ENCODE results near the gene SQSTM1. TPM values are rescaled to one million over a fixed set of nuclear protein-coding genes. Genes with fewer than 3 reads are reported as not detected.
"Not testable (repeated sequence)": the region's sequence is repeated elsewhere in the genome, so short reads cannot be mapped to it uniquely, and the experiment has no call there.

The SQSTM1 gene
- total RNA-seq, 1 experiment from 2014 or later: 1,203 TPM

DNA sequence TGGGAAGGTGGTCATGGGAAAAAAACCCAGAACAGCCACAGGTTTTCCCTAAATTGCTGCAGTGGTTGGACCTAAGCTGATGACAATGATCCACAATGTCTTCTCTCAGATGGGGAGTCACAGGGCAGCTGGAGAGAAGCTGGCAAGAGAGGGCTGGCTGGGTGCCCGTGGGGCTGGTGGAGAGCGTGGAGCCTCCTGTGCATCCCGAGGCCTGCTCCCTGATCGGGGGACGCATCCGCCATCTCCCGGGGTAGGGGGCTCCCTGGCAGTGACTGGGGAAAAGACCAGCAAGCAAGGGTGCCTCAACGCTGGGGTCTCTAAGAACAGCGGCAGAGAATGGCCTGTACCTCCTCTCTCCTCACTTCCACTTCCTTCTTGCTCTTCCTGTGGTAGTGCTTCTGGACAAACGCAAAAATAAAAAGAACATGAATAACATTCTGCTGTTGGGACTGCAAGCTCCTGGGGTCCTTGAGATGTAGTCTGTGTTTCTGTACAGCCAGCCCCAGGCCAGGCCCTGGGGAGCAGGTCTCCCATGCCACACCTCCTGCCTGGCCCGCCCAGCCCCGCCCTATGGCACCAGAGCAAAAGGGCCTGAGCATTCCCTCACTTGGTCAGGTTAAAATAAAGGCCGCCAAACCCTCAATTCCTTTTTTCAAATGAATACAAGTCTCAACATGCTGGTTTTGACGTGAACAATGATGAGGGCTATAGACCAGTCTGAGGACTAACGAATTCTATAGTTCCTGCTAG lies 45.0 kb downstream of the SQSTM1 start:
- in situ Hi-C loops (cut with HindIII; ENCODE audit: low pct_unique_long_range_greater_than_20kb, low sequenced_read_pairs): no loop called here
- DNase-seq (ENCODE audit: low read depth): no peak

DNA sequence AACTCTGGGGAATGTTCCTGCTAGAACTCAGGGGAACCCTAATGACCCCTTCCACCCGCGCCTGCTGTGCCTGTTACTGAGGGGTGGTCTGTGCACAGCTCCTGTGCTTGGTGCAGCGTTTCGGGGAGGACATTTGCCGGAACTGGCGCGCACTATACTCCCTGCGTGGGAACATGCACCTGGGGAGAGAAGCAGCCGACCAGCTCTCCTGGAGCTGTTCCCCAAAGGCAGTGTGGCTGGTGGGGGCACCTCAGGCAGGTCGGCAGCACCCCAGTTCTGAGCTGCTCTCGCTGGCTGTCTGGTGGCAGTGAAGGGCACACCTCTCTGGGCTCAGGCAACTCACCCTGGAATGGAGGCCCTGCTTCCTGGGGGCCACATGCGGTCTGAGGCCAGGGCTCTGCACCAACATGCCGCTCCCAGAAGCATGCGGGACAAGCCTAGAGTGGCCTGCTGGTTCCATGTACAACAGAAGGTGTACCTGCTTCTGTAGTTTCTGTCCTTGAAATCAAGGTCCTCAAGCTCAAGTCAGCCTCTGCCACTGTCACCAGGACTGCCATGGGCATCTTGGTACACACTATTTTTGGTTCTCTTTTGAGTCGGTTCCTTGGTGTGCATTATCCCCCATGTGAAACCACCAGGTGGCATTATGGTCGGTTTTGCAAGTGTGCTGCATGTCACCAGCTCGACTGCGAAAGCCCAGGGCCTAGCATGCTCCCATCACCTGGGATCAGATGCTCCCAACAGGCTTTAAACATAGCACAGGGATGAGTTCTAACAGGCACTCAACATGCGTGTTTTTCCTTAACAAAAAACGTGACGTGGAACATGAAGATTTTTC lies 45.8 kb downstream of the SQSTM1 start:
- in situ Hi-C loops (cut with HindIII; ENCODE audit: low pct_unique_long_range_greater_than_20kb, low sequenced_read_pairs): no loop called here
- no peak for DNase-seq (ENCODE audit: low read depth)

DNA sequence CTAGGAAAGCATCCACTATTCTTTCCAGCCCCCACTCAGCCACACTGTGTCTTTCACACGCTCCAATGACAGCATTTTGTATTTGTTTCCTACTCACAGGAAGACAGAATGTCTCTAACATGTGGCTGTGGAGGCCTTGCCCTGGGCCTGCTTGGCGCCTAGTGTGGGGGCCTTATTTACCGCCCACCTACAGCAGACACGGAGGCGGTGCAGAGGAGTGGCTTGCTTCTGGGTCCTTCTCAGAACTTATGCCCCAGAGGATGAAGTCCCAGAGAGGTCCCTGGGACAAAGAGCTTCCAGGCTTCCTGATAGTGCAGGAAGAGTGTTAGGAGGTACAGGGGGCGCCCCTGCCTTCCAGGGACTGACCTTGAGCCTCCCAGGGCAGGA lies 46.4 kb downstream of the SQSTM1 start:
- in situ Hi-C loops (cut with HindIII; ENCODE audit: low pct_unique_long_range_greater_than_20kb, low sequenced_read_pairs): no loop called here
- no peak for DNase-seq (ENCODE audit: low read depth)

DNA sequence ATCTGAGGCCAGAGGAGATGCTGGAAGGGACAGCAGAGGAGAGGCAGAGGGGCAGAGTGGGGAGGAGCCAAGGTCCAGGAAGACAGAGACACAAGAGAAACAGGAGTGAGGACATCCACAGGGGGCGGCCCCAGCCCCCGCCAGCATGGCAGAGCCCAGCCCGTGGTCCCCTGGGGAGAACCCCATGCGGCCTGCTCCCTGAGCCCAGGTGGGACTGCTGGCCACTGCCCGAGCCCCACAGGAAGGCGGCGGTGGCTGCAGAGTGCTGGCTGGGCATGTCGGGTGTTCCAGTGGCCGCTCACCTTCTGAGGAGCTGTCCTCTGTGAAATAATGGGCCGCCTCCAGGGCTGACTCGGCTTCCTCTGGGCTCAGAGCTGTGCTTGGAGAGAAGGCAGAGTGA lies 46.8 kb downstream of the SQSTM1 start:
- DNase-seq (ENCODE audit: low read depth): no peak
- in situ Hi-C loops (cut with HindIII; ENCODE audit: low pct_unique_long_range_greater_than_20kb, low sequenced_read_pairs): no loop called here

DNA sequence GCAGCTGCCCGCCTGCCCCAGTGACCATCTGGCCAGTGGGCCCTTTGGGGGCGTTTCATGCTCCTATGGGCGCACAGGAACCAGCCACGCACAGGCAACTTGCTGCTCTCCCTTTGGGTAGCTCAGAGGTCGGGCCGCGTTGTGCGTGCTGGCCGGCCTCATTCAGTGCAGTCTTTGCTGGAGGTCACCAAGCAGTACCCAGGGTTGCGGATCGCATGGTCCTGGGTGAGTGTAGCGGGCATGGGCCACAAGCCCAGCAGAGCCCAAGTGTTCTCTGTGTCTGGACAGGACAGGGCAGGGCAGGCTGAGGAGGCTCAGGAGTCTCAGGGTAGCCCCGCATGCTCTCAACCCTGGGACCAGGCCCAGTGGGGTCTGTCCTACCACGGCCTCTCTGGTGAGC lies 47.8 kb downstream of the SQSTM1 start:
- in situ Hi-C loops (cut with HindIII; ENCODE audit: low pct_unique_long_range_greater_than_20kb, low sequenced_read_pairs): no loop called here
- DNase-seq (ENCODE audit: low read depth): no peak

DNA sequence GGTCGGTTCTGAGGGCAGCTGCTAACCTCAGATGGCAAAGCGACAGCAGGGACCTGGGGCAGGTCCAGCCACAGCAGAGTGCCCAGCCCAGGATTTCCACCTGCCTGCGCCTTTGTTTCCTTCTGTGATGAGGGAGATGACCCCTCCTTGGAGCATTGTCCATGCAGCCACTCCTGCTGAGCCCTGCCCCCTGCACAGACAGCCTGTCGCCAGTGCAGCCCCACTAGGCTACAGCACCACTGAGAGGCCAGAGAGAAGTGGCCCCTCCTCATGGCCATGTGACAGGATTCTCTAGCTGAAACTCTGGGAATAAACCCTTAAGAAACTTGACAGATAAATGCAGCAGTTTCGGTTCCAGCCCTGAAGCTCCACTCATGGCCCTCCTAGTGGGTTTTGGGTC lies 48.4 kb downstream of the SQSTM1 start:
- in situ Hi-C loops (cut with HindIII; ENCODE audit: low pct_unique_long_range_greater_than_20kb, low sequenced_read_pairs): no loop called here

DNA sequence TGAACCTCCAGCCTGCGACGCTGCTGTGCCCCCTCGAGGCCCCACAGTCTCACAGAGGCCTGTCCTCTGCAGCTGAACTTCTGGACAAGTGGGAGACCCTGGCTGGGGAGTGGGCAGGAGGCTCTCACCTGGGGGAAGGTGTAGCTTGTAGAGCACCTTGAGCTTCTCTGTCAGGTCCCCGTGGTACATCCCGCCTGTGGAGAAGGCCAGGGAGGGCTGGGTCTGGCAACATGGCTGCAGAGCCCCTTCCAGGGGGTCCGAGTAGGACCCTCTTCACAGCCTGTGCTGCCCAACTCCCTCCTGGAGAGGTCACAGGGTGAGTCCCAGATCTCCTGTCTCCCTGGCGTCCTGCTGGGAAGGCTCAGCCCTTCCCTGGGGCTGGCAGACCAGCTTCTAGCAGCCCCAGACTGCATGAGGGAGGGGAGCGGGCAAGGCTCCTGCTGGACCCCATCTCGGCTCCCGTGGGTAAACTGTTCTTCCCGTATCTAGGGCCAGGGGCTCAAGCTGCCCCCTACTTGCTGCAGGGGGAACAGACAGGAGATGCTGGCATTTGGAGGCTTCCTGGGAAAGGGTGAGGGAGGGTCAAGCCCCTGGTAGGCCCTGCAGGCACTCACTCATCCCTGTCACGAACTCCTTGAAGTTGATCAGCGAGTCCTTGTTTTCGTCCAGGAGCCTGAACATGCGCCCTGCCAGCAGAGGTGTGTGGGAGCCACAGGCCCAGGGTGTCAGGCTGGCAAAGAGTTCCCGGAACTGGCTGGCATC lies 49.1 kb downstream of the SQSTM1 start:
- DNase-seq (ENCODE audit: low read depth): no peak
- in situ Hi-C loops (cut with HindIII; ENCODE audit: low pct_unique_long_range_greater_than_20kb, low sequenced_read_pairs): no loop called here

More for the DNA sequence above, 48.4 kb downstream of the SQSTM1 start:
- no peak for DNase-seq (ENCODE audit: low read depth)

DNA sequence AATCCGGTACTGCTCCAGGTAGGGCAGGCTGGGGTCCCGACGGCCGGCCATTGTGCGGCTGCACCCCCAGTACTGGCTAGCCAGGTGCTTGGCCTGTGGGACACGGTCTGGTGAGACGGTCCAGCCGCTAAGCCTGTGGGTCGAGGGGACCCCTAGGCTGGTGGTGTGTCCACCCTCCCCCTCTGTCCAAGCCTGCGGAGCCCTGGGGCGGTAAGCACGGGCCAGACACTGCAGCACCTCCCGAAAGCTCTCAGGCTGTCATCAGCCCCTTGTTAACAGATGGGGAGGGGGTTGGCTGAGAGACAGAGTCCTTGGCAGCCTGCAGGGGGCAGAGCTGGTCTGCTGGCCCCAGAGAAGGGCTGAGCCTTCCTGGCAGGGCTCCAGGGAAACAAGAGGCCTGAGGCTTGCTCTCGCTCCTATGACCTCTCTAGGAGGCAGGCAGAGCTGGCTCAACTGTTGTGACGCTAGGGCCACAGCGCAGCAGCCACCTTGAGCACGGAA lies 49.7 kb downstream of the SQSTM1 start:
- in situ Hi-C loops (cut with HindIII; ENCODE audit: low pct_unique_long_range_greater_than_20kb, low sequenced_read_pairs): no loop called here
- DNase-seq (ENCODE audit: low read depth): no peak

DNA sequence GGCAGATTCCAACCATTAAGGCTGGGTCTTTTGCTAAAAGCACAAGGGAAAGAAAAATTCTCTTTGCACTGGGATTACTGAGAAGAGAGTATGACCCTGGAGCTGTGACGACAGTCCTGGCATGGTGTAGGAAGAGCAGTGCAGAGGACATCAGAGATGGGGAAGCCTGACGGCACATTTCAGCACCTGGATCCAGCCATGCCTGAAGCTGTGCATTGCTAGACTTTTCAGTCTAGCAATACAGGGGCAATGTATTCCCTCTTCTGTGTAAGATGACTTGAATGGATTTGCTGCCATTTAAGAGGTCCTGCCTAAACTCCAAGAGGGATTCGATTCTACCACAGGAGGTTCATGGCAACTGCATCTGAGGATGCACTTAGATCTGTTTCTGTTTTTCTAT lies 50.2 kb downstream of the SQSTM1 start:
- in situ Hi-C loops (cut with HindIII; ENCODE audit: low pct_unique_long_range_greater_than_20kb, low sequenced_read_pairs): no loop called here
- DNase-seq (ENCODE audit: low read depth): no peak

DNA sequence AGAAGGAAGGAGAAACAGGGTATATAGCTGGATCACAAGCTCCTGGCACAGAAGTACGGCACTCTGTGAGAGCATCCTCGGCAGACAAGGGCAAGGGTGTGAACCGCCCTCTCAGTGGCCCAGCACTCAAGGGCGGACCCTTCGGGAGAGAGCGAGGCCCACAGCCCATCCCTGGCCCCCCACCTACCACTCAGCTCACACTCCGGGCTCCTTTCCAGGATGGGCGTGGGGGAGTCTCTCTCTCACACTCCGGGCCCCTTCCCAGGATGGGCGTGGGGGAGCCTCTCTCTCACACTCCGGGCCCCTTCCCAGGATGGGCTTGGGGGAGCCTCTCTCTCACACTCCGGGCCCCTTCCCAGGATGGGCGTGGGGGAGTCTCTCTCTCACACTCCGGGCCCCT lies 50.8 kb downstream of the SQSTM1 start:
- in situ Hi-C loops (cut with HindIII; ENCODE audit: low pct_unique_long_range_greater_than_20kb, low sequenced_read_pairs); DNase-seq (ENCODE audit: low read depth): not testable (repeated sequence)

DNA sequence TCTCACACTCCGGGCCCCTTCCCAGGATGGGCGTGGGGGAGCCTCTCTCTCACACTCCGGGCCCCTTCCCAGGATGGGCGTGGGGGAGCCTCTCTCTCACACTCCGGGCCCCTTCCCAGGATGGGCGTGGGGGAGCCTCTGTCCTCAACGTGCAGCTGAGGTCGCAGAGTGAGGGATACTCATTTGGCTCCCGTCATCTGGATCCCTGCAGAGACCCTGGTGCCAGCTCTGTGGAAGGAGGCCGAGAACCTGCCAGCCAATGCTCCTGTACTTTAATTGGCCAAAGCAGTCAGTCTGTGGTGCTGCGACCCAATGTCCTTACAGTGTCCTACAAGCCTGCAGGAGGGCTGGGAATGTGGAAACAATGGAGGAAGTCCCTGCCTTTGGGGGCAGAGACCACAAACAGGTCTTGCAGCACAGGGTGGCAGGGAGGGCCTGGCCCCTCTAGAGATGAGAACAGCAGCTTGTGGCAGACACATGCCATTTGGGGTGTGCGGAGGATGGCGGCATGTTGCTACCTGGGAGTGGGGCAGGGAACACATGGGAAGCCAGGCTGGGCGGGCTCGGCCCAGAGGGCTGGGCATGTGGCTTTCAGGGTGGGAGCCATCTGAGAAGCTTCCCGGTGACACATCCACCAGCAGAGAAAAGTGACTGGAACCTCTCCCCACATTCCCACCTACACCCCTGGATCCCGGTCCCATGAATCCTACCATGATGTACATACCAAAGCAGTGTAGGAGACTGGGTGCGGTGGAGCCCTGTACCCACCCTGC lies 51.5 kb downstream of the SQSTM1 start:
- no peak for DNase-seq (ENCODE audit: low read depth)
- in situ Hi-C loops (cut with HindIII; ENCODE audit: low pct_unique_long_range_greater_than_20kb, low sequenced_read_pairs): no loop called here

DNA sequence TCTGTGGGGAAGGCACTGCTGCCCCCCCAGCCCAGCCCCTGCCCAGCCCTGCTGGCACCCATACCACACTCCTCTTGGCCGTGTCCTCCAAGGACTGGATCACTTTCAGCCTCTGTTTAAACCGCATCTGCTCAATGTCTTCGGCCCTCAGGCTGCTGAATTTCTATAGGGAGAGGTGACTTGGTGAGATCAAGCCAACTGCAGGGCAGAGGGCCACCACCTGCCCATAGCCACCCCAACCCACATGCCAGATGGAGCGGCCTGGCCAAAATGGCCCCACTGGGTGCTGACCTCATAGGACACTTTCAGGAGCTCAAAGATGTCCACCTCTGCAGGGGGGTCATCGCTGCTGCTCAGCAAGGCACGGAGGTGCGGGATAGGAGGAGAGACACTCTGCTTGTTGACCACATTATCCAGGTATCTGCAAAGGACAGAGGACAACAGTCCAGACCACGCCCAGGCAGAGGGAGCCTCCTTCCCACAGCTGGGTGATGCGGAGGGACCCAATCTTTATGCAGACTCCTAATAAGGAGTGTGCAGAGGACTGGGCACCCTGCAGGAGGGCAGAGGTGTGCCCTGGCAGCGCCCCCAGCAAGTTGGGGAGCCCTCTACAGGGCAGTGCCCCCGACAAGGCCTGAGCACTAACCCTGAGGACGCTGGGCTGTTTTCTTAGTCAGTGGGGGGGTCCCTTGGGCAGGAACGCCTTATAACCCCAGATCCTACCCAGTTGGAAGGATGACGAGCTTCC lies 52.3 kb downstream of the SQSTM1 start:
- no peak for DNase-seq (ENCODE audit: low read depth)
- in situ Hi-C loops (cut with HindIII; ENCODE audit: low pct_unique_long_range_greater_than_20kb, low sequenced_read_pairs): no loop called here

DNA sequence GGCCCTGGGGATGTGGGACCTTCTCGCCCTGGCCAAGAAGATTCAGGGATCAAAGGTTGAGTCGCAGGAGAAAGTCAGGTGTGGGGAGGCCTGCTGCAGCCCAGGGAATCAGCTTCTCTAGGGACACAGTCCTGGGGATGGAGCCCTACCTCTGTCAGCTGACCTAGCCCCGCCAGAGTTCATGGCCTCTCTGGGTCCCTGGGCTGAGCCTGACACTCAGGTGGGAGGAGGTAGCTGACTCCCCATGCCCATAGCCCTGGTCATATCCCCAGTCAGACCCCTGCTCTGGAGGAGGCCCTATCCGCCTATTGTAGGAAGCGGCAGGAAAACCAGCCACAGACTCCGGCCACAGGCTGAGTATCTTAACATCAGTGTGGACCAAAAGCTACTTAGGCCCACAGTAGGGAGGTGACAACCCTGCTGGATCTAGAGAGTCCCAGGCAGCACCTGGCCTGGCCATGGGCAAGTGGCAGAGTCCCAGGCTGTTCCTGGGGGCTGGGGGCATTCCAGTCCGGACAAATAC lies 52.9 kb downstream of the SQSTM1 start:
- DNase-seq (ENCODE audit: low read depth): no peak
- in situ Hi-C loops (cut with HindIII; ENCODE audit: low pct_unique_long_range_greater_than_20kb, low sequenced_read_pairs): no loop called here

DNA sequence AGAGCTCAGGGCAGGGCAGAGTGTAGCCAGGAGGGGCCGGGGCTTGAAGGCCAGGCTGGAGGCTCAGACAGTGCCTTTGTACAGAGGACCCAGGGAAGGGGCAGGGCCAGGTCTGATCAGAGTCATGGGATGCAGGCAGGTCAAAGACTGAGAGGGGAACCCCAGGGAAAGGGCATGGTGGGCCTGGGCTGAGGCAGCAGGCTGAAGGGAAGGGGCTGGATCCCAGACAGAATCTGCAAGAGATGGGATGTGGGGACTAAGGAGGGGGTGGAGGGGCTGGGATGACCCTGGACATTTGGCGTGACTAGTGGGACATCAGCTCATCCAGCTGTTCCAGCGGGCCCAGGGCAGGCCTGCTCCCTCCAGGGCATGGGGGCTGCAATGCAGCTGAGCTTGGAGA lies 53.4 kb downstream of the SQSTM1 start:
- no peak for DNase-seq (ENCODE audit: low read depth)
- in situ Hi-C loops (cut with HindIII; ENCODE audit: low pct_unique_long_range_greater_than_20kb, low sequenced_read_pairs): no loop called here

DNA sequence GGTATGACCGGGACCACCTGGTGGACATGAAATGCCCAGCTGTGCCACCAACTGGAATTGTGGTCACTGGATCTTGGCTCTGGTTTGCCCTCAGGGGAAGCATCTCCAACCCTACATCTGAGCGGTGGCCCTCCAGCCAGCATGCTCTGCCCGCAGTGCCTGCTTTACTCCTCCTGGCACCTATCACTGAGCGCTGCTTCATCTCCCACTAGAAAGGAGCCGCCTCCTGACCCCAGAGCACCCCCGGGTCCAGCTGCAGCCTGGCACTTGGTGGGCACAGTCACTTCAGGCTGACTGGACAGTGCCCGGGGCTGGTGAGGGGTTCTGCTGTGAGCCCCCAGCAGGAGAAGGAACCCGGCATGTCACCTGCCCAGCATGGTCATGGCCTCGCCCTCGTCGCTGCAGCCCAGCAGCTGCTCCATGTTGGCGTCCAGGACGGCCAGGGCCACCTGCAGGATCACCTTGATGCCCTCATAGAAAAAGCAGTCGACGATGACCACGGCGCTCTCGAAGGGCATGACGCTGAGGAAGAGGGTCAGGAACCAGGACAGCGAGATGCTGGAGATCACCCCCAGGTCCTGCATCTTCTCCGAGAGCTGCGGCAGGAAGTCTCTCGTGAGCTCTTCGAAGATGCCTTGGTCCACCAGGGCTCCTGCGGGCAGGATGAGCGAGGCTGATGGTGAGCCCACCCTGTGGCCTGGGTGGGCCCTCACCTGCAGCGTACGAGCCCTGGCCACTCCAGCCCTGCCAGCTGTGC lies 54.0 kb downstream of the SQSTM1 start:
- in situ Hi-C loops (cut with HindIII; ENCODE audit: low pct_unique_long_range_greater_than_20kb, low sequenced_read_pairs): no loop called here
- DNase-seq (ENCODE audit: low read depth): no peak

DNA sequence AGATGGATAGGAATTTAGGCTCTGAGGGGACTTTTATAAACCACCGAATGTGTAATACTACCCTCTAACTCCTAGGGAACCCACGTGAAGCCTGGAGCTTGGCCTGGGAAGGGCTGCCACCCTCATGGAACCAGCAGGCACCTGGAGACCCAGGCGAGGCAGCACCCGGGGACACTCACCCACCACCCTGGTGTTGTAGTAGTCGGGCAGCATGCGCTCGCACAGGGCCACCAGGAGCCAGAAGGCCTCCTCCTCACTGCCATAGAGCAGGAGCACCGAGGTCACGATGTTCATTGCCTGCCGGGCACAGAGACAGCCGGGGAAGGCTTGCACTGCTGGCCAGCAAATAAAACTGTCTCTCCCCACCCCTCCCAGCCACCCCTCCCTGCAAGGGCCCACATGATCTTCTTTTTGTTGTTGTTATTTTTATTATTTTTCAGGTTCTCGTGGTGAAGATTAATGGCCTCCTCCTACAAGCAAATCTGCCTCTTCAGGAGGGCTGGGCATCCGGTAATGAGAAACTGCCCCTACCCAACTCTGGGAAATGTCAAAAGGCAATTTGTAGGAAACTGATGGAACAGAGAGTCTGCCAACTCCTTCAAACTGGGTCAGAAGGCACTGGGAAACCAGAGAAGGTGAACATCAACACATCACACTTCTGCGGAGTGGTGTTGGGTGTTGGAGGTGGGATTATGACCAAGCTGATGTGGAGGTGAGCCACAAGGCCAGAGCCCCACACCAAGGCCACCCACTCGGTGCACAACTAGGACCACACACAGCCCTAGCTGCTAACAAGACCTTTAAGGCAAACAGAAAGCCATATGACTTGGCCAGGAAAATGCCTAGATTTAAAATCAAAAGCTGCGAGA lies 55.3 kb downstream of the SQSTM1 start:
- DNase-seq (ENCODE audit: low read depth): no peak
- in situ Hi-C loops (cut with HindIII; ENCODE audit: low pct_unique_long_range_greater_than_20kb, low sequenced_read_pairs): no loop called here
